A549 (cell line): ENCODE measurements around the gene DARS1.

Source experiments
- FOSL2 ChIP-seq, 2 experiments: fragments of 450-650 bp in 1 of 2; fragments of >200 bp in 1 of 2; sonication (Bioruptor Twin) in 1 of 2; formaldehyde crosslinking; IDR thresholded peaks; 2 replicates each; pipeline versions ENCODE4 v1.5.0 to v1.6.1; 2016 to 2020; ENCODE audit warnings: mild to moderate bottlenecking in 1 of 2, moderate library complexity in 1 of 2
- HDAC2 ChIP-seq: fragments of 200-600 bp; sonication (generic); IDR thresholded peaks from 2 replicates; pipeline ENCODE4 v1.6.1; 2016
- HOXA7 ChIP-seq: fragments of 250-450 bp; sonication (Bioruptor Pico); IDR thresholded peaks from 2 replicates; pipeline ENCODE4 v1.5.0; 2020; ENCODE audit warnings: mild to moderate bottlenecking, moderate library complexity
- JUN ChIP-seq, 2 experiments: fragments of >200 bp; sonication (Bioruptor Twin); formaldehyde crosslinking; IDR thresholded peaks; 2 replicates in 1 of 2; 3 replicates in 1 of 2; pipeline ENCODE4 v1.6.1; 2016 to 2017
- KDM5A ChIP-seq: fragments of 200-600 bp; sonication (generic); IDR thresholded peaks from 2 replicates; pipeline ENCODE4 v1.6.1; 2016; ENCODE audit warnings: antibody characterized with exemption, mild to moderate bottlenecking
- MAFK ChIP-seq: fragments of 450-650 bp; IDR thresholded peaks from 2 replicates; pipeline ENCODE4 v1.6.1; 2014; ENCODE audit not compliant: partially characterized antibody
- POLR2A ChIP-seq: IDR thresholded peaks from 2 replicates; pipeline ENCODE4 v1.6.1; 2012; ENCODE audit warnings: mild to moderate bottlenecking, low read length
- RAD21 ChIP-seq, 2 experiments: fragments of >200 bp in 1 of 2; sonication (Bioruptor Twin) in 1 of 2; formaldehyde crosslinking in 1 of 2; IDR thresholded peaks in 1 of 2; conservative IDR thresholded peaks in 1 of 2; 2 replicates in 1 of 2; 3 replicates in 1 of 2; pipeline ENCODE4 v1.6.1; 2012 to 2018; ENCODE audit warnings: inconsistent platforms in 1 of 2
- SMC3 ChIP-seq: fragments of >200 bp; sonication (Bioruptor Twin); formaldehyde crosslinking; IDR thresholded peaks from 3 replicates; pipeline ENCODE4 v1.6.1; 2018; ENCODE audit warnings: inconsistent platforms
- TF ChIP-seq, protein P1 (sequence below): fragments of 150-350 bp; IDR thresholded peaks from 2 replicates; pipeline ENCODE4 v1.6.1; 2014; ENCODE audit warnings: low read depth, mild to moderate bottlenecking, low read length
- TF ChIP-seq, protein P2 (sequence below): fragments of >200 bp; sonication (Bioruptor Twin); formaldehyde crosslinking; IDR thresholded peaks from 3 replicates; pipeline ENCODE4 v1.5.1; 2016
- TF ChIP-seq, protein P3 (sequence below): fragments of 450-650 bp; IDR thresholded peaks from 2 replicates; pipeline ENCODE4 v1.6.1; 2014; ENCODE audit warnings: antibody characterized with exemption

DNA sequence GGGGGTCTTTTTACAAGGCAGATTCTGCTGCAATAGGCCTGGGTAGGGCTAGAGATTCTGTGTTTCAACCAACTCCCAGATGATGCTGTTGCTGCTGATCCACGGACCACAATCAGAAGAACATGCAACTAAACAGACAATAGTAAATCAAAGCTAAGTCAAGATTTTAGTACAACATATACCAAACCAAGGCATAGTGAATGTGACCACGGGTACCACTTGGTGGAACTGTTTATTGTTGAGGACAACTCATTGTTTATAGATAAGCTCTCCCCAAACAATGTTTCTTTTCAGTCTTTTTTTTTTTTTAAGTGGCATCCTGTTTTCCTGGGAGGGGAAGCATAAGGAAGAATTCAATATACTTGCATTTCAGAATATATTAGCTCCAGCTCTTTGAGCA, 36.0 kb upstream of the DARS1 start:
- TF ChIP-seq MAFK (no peak), RAD21 (conservative IDR thresholded peaks at IDR 0.05 in 1 of 2, IDR thresholded peaks at IDR 0.05 in 1 of 2) (no peak), KDM5A (no peak), HDAC2 (no peak), HOXA7 (CRISPR knock-in tag) (no peak), POLR2A (no peak), SMC3 (no peak), JUN (IDR thresholded peaks at IDR 0.05) (no peak), FOSL2 (IDR thresholded peaks at IDR 0.05) (no peak), FOSL2 (CRISPR knock-in tag; IDR thresholded peaks at IDR 0.05) (no peak)
- TF ChIP-seq, protein P1, sequence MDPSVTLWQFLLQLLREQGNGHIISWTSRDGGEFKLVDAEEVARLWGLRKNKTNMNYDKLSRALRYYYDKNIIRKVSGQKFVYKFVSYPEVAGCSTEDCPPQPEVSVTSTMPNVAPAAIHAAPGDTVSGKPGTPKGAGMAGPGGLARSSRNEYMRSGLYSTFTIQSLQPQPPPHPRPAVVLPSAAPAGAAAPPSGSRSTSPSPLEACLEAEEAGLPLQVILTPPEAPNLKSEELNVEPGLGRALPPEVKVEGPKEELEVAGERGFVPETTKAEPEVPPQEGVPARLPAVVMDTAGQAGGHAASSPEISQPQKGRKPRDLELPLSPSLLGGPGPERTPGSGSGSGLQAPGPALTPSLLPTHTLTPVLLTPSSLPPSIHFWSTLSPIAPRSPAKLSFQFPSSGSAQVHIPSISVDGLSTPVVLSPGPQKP, result no peak
- TF ChIP-seq, protein P2, sequence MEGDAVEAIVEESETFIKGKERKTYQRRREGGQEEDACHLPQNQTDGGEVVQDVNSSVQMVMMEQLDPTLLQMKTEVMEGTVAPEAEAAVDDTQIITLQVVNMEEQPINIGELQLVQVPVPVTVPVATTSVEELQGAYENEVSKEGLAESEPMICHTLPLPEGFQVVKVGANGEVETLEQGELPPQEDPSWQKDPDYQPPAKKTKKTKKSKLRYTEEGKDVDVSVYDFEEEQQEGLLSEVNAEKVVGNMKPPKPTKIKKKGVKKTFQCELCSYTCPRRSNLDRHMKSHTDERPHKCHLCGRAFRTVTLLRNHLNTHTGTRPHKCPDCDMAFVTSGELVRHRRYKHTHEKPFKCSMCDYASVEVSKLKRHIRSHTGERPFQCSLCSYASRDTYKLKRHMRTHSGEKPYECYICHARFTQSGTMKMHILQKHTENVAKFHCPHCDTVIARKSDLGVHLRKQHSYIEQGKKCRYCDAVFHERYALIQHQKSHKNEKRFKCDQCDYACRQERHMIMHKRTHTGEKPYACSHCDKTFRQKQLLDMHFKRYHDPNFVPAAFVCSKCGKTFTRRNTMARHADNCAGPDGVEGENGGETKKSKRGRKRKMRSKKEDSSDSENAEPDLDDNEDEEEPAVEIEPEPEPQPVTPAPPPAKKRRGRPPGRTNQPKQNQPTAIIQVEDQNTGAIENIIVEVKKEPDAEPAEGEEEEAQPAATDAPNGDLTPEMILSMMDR, result no peak
- TF ChIP-seq, protein P3, sequence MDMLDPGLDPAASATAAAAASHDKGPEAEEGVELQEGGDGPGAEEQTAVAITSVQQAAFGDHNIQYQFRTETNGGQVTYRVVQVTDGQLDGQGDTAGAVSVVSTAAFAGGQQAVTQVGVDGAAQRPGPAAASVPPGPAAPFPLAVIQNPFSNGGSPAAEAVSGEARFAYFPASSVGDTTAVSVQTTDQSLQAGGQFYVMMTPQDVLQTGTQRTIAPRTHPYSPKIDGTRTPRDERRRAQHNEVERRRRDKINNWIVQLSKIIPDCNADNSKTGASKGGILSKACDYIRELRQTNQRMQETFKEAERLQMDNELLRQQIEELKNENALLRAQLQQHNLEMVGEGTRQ, result no peak
